KMS-11 (cell line): Measurements from ENCODE around the gene CDCA5.

ENCODE experiments used
- H2AFZ ChIP-seq: fragments of 200-600 bp; sonication (generic); 2 replicates; pipeline ENCODE4 v1.6.1; 2016; ENCODE audit warnings: antibody characterized with exemption, mixed run types, low read depth
- H3K27ac ChIP-seq: fragments of 200-600 bp; sonication (generic); 2 replicates; pipeline ENCODE4 v1.6.1; 2016; ENCODE audit warnings: mild to moderate bottlenecking, mixed run types
- H3K27me3 ChIP-seq: fragments of 200-600 bp; sonication (generic); 2 replicates; pipeline ENCODE4 v1.6.1; 2017; ENCODE audit warnings: mild to moderate bottlenecking, low read depth, mixed run types, moderate library complexity; ENCODE audit not compliant: insufficient read depth
- H3K36me3 ChIP-seq: fragments of 200-600 bp; sonication (generic); 2 replicates; pipeline ENCODE4 v1.6.1; 2017; ENCODE audit warnings: mild to moderate bottlenecking, mixed run types; ENCODE audit not compliant: insufficient read depth
- H3K4me1 ChIP-seq: fragments of 200-600 bp; sonication (generic); 2 replicates; pipeline ENCODE4 v1.6.1; 2016; ENCODE audit warnings: mild to moderate bottlenecking, low read depth, mixed run types; ENCODE audit not compliant: poor library complexity, severe bottlenecking
- H3K4me2 ChIP-seq: fragments of 200-600 bp; sonication (generic); 2 replicates; pipeline ENCODE4 v1.7.0; 2016; ENCODE audit warnings: mild to moderate bottlenecking, mixed run types
- H3K4me3 ChIP-seq: fragments of 200-600 bp; sonication (generic); IDR thresholded peaks from 2 replicates; pipeline ENCODE4 v1.6.1; 2017; ENCODE audit warnings: low read depth, low read length, mixed read lengths; ENCODE audit not compliant: insufficient read depth
- H3K79me2 ChIP-seq: fragments of 200-600 bp; sonication (generic); 2 replicates; pipeline ENCODE4 v1.6.1; 2016; ENCODE audit warnings: low read depth, mixed run types; ENCODE audit not compliant: insufficient read depth
- H3K9ac ChIP-seq: fragments of 200-600 bp; sonication (generic); 2 replicates; pipeline ENCODE4 v1.6.1; 2016; ENCODE audit warnings: mild to moderate bottlenecking, mixed run types
- H4K20me1 ChIP-seq: fragments of 200-600 bp; sonication (generic); 2 replicates; pipeline ENCODE4 v1.6.1; 2016; ENCODE audit warnings: mild to moderate bottlenecking, mixed run types; ENCODE audit not compliant: insufficient read depth
- CTCF ChIP-seq: fragments of 200-600 bp; sonication (generic); conservative IDR thresholded peaks from 2 replicates; pipeline ENCODE4 v1.6.1; 2017; ENCODE audit warnings: low read depth, mild to moderate bottlenecking, antibody characterized with exemption, low read length, moderate library complexity, mixed read lengths

The CDCA5 gene

GRCh38 chr11:65104628-65105027, 20.8 kb upstream of the CDCA5 start:
- Histone ChIP-seq H3K4me2 (no peak overlapping the region), H4K20me1 (no peaks in the 10 kb centered on the region), H3K9ac (no peak overlapping the region), H2AFZ (no peak overlapping the region), H3K79me2 (peaks cover 5% of the 10 kb centered on the region; the same call in 1 of the 2 replicates), H3K36me3 (no peaks in the 10 kb centered on the region), H3K4me1 (peaks cover 14% of the 10 kb centered on the region), H3K27ac (no peak overlapping the region), H3K4me3 (no peak overlapping the region), H3K27me3 (no peaks in the 10 kb centered on the region)
- no peak for TF ChIP-seq CTCF

GRCh38 chr11:65103476-65103875, 19.6 kb upstream of the CDCA5 start:
- Histone ChIP-seq H3K27me3 (no peaks in the 10 kb centered on the region), H3K79me2 (peaks cover 16% of the 10 kb centered on the region; the same call in 1 of the 2 replicates), H3K36me3 (no peaks in the 10 kb centered on the region), H4K20me1 (no peaks in the 10 kb centered on the region), H3K9ac (no peak overlapping the region), H3K4me3 (no peak overlapping the region), H3K27ac (no peak overlapping the region), H2AFZ (no peak overlapping the region), H3K4me2 (no peak overlapping the region), H3K4me1 (peaks cover 18% of the 10 kb centered on the region)
- no peak for TF ChIP-seq CTCF

- Histone ChIP-seq H3K4me1 (peaks cover 27% of the 10 kb centered on the region), H3K9ac (no peak overlapping the region), H3K27ac (no peak overlapping the region), H2AFZ (no peak overlapping the region), H3K36me3 (no peaks in the 10 kb centered on the region), H3K79me2 (peaks cover 24% of the 10 kb centered on the region; the same call in 1 of the 2 replicates), H3K27me3 (no peaks in the 10 kb centered on the region), H3K4me2 (no peak overlapping the region), H4K20me1 (no peaks in the 10 kb centered on the region), H3K4me3 (no peak overlapping the region)
- TF ChIP-seq CTCF, result no peak
Measured at GRCh38 chr11:65102142-65103095, 18.6 kb upstream of the CDCA5 start.

GRCh38 chr11:65100674-65101350, 17.0 kb upstream of the CDCA5 start:
- Histone ChIP-seq H3K4me3 (no peak overlapping the region), H3K79me2 (peaks cover 31% of the 10 kb centered on the region; the same call in 1 of the 2 replicates), H4K20me1 (no peaks in the 10 kb centered on the region)

More at GRCh38 chr11:65100674-65101350, 17.0 kb upstream of the CDCA5 start:
- peak; percentile 35; the same call in 1 of the 2 replicates for TF ChIP-seq CTCF
- Histone ChIP-seq H3K27ac (no peak overlapping the region), H3K27me3 (no peaks in the 10 kb centered on the region), H3K9ac (no peak overlapping the region), H2AFZ (no peak overlapping the region), H3K4me1 (peaks cover 35% of the 10 kb centered on the region), H3K4me2 (no peak overlapping the region), H3K36me3 (no peaks in the 10 kb centered on the region)
